ENCODE measurements around the gene OR2J2. TPM values are rescaled to one million over a fixed set of nuclear protein-coding genes. Genes with fewer than 3 reads are reported as not detected.
"Not testable (repeated sequence)": the region's sequence is repeated elsewhere in the genome, so short reads cannot be mapped to it uniquely, and the experiment has no call there.

Gene OR2J2
- total RNA-seq, 2 donors from 2014 or later, result not detected

DNA sequence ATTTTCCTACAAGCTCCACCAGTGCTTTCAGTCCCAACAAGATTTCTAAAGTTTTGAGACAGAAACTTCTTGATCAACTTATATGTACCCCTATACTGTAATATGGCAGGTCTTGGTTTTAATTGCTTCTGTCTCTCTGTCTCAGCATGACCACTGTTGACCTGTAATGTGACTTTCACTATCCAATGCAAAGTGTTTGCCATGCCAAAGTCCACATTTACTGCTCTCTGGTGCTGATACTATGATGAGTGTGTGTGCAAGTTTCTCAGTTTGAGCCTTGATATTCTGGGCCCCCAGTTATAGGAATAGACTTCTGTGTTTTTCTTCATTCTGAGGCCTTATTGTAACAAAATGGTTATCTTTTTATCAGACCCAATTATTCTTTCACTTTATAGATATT, 45.8 kb downstream of the OR2J2 start:
- intact Hi-C loops (cut with DNase I), result no loop called here
- DNase-seq (ENCODE audit: low spot score), result no peak

DNA sequence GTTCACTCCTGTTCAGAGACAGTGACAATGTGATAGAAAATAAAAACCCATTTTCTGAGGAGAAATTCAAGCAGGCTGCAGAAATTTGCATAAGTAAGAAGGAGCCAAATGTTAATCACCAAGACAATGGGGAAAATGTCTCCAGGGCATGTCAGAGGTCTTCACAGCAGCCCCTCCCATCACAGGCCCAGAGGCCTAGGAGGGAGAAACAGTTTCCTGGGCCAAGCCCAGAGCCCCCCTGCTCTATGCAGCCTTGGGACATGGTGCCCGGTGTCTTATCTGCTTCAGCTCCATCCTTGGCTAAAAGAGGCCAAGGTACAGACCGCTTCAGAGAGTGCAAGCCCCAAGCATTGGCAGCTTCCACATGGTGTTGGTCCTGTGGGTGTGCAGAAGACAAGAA, 46.5 kb downstream of the OR2J2 start:
- DNase-seq (ENCODE audit: low spot score); intact Hi-C loops (cut with DNase I): not testable (repeated sequence)

DNA sequence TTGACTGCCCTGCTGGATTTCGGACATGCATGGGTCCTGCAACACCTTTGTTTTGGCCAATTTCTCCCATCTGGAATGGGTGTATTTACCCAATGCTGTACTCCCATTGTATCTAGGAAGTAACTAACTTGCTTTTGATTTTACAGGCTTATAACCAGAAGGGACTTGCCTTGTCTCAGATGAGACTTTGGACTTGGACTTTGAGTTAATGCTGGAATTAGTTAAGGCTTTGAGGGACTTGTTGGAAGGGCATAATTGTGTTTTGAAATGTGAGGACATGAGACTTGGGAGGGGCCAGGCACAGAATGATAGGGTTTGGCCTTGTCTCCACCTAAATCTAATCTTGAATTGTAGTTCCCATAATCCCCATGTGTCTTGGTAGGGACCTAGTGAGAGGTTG, 47.3 kb downstream of the OR2J2 start:
- intact Hi-C loops (cut with DNase I); DNase-seq (ENCODE audit: low spot score): not testable (repeated sequence)

Other genes starting within 250 kb of the OR2J2 start
- gene TRIM27, start 246.9 kb upstream of the OR2J2 start, total RNA-seq, result 10 to 100 TPM; 30.8 to 35.4 TPM
- gene ZNF311, start 165.6 kb upstream of the OR2J2 start, total RNA-seq, result 1 to 10 TPM in 1 of 2 donors, under 1 TPM in 1; 0.90 to 1.7 TPM
- not detected for gene OR2W1, start 125.7 kb upstream of the OR2J2 start, total RNA-seq
- not detected for gene OR2B3, start 83.6 kb upstream of the OR2J2 start, total RNA-seq
- not detected for gene OR2J1, start 71.4 kb upstream of the OR2J2 start, total RNA-seq
- gene OR2J3, start 62.8 kb upstream of the OR2J2 start, total RNA-seq, result not detected
- gene OR14J1, start 130.8 kb downstream of the OR2J2 start, total RNA-seq, result not detected
- gene OR5V1, start 198.0 kb downstream of the OR2J2 start, total RNA-seq, result not detected
- not detected for gene OR12D3, start 204.4 kb downstream of the OR2J2 start, total RNA-seq
- gene OR12D2, start 224.7 kb downstream of the OR2J2 start, total RNA-seq, result not detected
- gene OR12D1, start 244.0 kb downstream of the OR2J2 start, total RNA-seq, result not detected